Stimulated activated CD4-positive, alpha-beta T cell treated with anti-CD3 and anti-CD28 coated beads, Interleukin-4, amount 100 ng/mL, for 1 hour (primary cell): Measurements from ENCODE around the gene RTKN.
"Not testable (repeated sequence)": the region's sequence is repeated elsewhere in the genome, so short reads cannot be mapped to it uniquely, and the experiment has no call there.

ENCODE experiments used
- DNase-seq: peaks from one replicate; pipeline ENCODE4 v3.0.0-alpha.2; 2020

RTKN gene

GRCh38 chr2:74441690-74442482, at the start of gene RTKN:
RTKN (minus strand) TSS chr2:74441937; CDS start chr2:74441816, 121 bp downstream.
- peak; percentile 43 for DNase-seq

- no peak for DNase-seq
These were observed 48.2 kb upstream of the RTKN start for GRCh38 chr2:74489906-74490305.

GRCh38 chr2:74488643-74489481, 47.1 kb upstream of the RTKN start:
- DNase-seq: no peak

DNA sequence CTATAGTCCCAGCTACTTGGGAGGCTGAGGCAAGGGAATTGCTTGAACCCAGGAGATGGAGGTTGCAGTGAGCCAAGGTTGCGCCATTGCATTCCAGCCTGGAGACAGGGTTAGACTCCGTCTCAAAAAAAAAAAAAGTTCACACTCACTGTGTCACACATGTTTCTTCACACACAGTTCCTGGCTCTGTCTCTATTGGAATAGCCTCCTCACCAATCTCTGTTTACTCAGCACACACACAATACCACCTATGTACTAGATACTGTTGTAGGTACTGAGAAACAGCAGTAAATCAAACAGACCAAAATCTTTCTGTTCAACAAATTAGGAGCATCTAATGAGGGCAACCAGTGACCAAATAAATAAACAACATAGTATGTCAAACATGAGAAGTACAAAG, 44.4 kb upstream of the RTKN start:
- no peak for DNase-seq

- DNase-seq: not testable (repeated sequence)
These were observed 42.0 kb upstream of the RTKN start for GRCh38 chr2:74483675-74484164.

GRCh38 chr2:74482801-74483674, 41.3 kb upstream of the RTKN start, which contains the start of the genes CCDC142 and TTC31:
CCDC142 (minus strand) TSS chr2:74482998; CDS start chr2:74482837, 161 bp downstream.
TTC31 (plus strand) TSS chr2:74483081; CDS start chr2:74483096, 15 bp downstream.
- DNase-seq: peak; percentile 92

- peak; percentile 54 for DNase-seq
These were observed 40.4 kb upstream of the RTKN start for GRCh38 chr2:74481961-74482800.

- DNase-seq: no peak
These were observed 39.7 kb upstream of the RTKN start for GRCh38 chr2:74481431-74481830.

DNA sequence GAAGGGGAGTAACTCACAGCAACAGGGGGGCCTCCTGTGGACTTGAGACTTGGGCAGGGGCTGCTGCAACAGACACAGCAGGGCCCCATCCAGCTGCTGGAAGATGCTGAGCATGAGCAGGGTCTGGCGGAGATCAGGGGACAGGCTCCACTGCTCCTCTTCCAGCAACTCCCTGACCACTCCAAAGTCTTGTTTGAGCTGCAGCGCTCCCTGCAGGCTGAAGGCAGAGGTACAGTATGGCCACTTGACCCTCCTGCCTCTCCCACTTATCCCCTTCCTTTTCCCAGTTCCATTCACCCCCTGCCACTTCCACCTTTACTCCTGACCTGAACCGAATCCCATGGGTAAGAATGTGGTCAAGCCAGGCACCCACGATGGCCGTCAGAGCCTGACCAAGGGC, 33.2 kb upstream of the RTKN start:
- no peak for DNase-seq

DNA sequence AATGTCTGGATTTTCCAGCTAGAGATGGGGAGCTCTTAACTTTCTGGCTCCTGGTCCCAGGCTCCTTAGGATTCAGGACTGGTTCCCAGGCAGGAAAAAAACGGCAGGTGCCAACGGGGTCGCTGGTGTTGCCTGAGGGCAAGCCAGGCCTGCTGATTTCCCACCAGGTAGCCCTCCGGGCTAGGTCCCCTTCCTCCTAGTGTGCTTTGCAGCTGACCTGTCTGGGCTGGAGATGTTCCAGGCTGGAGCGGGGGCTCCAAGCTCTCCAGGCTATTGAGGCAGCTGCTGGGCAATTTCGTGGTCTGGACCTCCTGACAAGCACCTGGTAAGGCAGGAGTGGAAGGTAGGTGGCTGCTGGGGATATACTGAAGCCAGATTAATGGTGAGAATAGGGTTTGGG, 32.7 kb upstream of the RTKN start:
- no peak for DNase-seq

- no peak for DNase-seq
These were observed 31.2 kb upstream of the RTKN start for GRCh38 chr2:74472945-74473258.

GRCh38 chr2:74472086-74472944, 30.6 kb upstream of the RTKN start, which contains the start of gene MRPL53:
MRPL53 (minus strand) TSS chr2:74472680; CDS start chr2:74472660, 20 bp downstream.
- peak; percentile 98 for DNase-seq

DNA sequence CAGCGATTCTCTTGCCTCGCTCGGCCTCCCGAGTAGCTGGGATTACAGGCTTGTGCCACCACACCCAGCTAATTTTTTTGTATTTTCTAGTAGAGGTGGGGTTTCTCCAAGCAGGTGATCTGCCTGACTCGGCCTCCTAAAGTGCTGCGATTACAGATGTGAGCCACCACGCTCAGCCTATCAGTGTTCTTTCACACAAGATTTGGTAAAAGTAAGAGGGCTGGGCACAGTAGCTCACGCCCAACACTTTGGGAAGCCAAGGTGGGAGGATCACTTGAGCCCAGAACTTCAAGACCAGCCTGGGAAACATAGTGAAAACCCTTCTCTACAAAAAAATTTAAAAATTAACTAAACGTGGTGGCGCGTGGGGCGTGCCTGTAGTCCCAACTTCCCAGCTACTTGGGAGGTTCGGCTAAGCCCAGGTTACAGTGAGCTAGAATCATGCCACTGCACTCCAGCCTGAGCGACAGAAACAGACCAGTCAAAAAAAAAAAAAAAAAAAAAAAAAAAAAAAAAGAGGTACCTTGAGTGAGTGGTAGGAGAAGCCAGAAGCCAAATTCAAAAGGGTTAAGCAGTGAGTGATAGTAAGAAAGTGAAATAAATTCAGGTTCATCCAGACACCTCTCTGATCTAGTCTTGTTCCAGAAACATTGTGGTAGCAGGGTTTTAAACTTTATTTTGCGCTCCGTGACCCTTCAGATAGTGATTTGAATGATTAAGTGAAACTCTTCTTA, 29.8 kb upstream of the RTKN start:
- no peak for DNase-seq

DNA sequence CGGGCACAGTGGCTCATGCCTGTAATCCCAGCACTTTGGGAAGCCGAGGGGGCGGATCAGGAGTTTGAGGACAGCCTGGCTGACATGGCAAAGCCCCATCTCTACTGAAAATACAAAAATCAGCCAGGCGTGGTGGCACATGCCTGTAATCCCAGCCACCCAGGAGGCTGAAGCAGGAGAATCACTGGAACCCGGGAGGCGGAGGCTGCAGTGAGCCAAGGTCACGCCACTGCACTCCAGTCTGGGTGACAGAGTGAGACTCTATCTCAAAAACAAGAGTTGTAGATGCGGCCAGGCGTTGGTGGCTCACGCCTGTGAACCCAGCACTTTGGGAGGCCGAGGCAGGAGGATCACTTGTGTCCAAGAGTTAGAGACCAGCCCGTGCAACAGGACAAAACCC, 29.0 kb upstream of the RTKN start:
- not testable (repeated sequence) for DNase-seq

- DNase-seq: no peak
These were observed 22.7 kb upstream of the RTKN start for GRCh38 chr2:74464406-74464805.

GRCh38 chr2:74462786-74463105, 21.0 kb upstream of the RTKN start:
- no peak for DNase-seq

- DNase-seq: no peak
These were observed 20.5 kb upstream of the RTKN start for GRCh38 chr2:74462054-74462785.

GRCh38 chr2:74461187-74462053, 19.7 kb upstream of the RTKN start:
- DNase-seq: no peak
